RWPE1 (cell line): ENCODE measurements around the gene ST14.
A peak's percentile ranks its signal among the peaks of the same experiment; 100 is the strongest.

Source experiments
- CTCF ChIA-PET: fragments of 350-600 bp; sonication (Branson Sonifier 250); formaldehyde crosslinking; extraction: SDS; loops from one replicate; lab custom pipeline; 2021; lab: Yijun Ruan, JAX
- POLR2A ChIA-PET: fragments of 400-600 bp; formaldehyde crosslinking; extraction: SDS; loops from one replicate; lab custom pipeline; 2020; ENCODE audit warnings: antibody characterized with exemption; ENCODE audit not compliant: low non-redundant PET; lab: Yijun Ruan, JAX
- DNase-seq: peaks from one replicate; pipeline ENCODE4 v3.0.0; 2012; ENCODE audit warnings: low spot score
- H3K27ac ChIP-seq: fragments of 450-650 bp; 2 replicates; pipeline ENCODE4 v1.5.1; 2017
- TF ChIP-seq, protein P1 (sequence below): fragments of 450-650 bp; conservative IDR thresholded peaks from 2 replicates; pipeline ENCODE4 v1.5.1; 2017; ENCODE audit warnings: low read depth, mild to moderate bottlenecking

ST14 gene

DNA sequence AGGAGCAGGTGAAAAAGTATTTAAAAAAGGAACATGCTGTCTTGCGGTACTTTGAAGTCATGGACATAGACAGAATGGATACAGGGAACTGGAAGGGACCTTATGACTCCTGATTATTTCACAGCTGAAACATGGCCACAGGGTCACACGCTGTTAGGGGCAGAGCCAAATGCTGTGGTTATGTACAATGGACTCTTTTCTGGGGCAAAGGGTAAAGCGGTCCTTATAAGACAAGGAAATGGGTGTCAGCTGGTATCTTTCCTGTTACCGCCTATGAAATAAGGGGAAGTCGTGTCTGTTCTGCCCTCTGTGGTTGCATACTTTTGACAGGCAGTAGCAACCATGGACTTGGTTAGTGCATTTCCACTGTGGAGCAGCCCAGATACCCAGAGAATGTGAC lies 12.8 kb upstream of the ST14 start:
- CTCF ChIA-PET, result interaction anchor here (0.5 to 1.8 kb wide), 16 partner anchors 8 to 290 kb away, joined by 3 to 14 read pairs (median 5); partner anchors contain the start of gene ST14
- TF ChIP-seq, protein P1, sequence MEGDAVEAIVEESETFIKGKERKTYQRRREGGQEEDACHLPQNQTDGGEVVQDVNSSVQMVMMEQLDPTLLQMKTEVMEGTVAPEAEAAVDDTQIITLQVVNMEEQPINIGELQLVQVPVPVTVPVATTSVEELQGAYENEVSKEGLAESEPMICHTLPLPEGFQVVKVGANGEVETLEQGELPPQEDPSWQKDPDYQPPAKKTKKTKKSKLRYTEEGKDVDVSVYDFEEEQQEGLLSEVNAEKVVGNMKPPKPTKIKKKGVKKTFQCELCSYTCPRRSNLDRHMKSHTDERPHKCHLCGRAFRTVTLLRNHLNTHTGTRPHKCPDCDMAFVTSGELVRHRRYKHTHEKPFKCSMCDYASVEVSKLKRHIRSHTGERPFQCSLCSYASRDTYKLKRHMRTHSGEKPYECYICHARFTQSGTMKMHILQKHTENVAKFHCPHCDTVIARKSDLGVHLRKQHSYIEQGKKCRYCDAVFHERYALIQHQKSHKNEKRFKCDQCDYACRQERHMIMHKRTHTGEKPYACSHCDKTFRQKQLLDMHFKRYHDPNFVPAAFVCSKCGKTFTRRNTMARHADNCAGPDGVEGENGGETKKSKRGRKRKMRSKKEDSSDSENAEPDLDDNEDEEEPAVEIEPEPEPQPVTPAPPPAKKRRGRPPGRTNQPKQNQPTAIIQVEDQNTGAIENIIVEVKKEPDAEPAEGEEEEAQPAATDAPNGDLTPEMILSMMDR, result no peak
- POLR2A ChIA-PET, result interaction anchor here (1.0 to 1.2 kb wide), 2 partner anchors 13 to 143 kb away, joined by 3 to 5 read pairs; partner anchors contain the start of gene ST14
- no peak for DNase-seq
- peak overlapping the region; percentile 49; the same call in 1 of the 2 replicates for H3K27ac ChIP-seq

DNA sequence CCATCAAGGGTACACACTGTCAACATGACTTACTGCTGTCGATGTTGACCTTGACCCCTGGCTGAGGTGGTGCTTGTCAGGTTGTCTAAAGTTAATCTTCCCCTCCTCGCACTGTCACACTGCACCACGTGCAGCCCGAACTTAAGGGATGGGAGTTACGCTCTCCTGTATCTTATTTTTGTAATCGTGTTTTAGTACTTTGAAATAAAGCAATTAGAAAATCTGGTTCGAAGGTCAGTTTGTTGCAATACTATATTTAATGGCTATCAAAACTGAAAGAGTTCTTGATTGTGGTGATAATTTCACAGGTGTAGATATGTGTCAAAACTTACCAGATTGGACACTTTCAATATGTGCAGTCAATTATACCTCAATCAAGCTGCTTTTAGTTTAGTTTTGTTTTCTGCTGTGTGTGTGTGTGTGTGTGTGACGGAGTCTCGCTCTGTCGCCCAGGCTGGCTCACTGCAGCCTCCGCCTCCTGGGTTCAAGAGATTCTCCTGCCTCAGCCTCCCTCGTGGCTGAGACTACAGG lies 10.7 kb upstream of the ST14 start:
- TF ChIP-seq, protein P1, result no peak
- CTCF ChIA-PET, result interaction anchor here (0.6 kb wide), 2 partner anchors 10 to 220 kb away, joined by 3 read pairs; no protein-coding TSS in a partner anchor
- POLR2A ChIA-PET, result no interaction called here
- DNase-seq, result no peak
- H3K27ac ChIP-seq, result no peak overlapping the region

DNA sequence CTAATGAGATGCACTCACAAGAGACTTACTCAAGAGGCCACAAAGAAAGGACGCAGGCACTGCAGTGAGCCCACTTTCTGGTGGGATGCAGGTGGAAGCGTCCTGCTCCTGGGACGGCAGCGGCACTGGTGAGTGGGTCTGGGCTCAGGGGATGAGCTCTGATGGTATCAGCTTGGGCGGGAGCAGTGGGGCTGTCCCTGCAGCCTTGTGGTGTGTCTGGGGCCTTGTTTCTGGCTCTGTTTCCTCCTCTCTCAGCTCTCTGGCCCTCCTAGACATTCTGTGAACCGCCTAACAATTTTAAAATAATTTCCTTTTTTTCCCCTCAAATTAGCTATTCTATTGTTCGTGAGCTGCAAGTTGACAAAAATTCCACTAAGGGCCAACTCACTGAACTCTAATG lies 8.8 kb upstream of the ST14 start:
- POLR2A ChIA-PET, result interaction anchor here (0.8 kb wide), 1 partner anchor 9 kb away, joined by 4 read pairs; the partner anchor contains the start of gene ST14
- CTCF ChIA-PET, result interaction anchor here (0.6 to 0.7 kb wide), 3 partner anchors 19 to 1342 kb away, joined by 3 to 4 read pairs (median 3); no protein-coding TSS in a partner anchor
- TF ChIP-seq, protein P1, result no peak
- no peak overlapping the region for H3K27ac ChIP-seq
- DNase-seq, result no peak

DNA sequence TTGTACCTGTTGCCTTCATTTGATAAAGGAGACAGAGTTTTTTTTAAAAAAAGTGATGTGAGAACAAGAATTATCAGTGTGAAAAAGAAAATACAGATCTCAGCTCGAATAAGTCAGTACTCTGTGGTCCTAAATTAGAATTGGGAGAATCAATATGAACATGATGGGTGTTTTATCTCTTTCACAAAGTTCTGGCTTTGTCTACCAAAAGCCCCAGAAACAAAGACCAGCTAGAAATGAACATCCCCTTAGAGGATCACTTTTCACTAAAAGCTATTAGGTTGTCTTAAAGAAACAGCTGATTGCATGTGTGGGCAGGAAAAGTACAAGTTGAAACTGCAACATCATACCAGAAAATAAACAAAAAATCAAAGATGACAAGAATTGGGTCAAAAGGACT lies 8.4 kb upstream of the ST14 start:
- ChIA-PET POLR2A (interaction anchor here (0.8 kb wide), 1 partner anchor 9 kb away, joined by 4 read pairs; the partner anchor contains the start of gene ST14), CTCF (interaction anchor here (0.6 to 0.7 kb wide), 3 partner anchors 19 to 1343 kb away, joined by 3 to 4 read pairs (median 3); no protein-coding TSS in a partner anchor)
- H3K27ac ChIP-seq, result no peak overlapping the region
- DNase-seq, result no peak
- TF ChIP-seq, protein P1, result no peak

DNA sequence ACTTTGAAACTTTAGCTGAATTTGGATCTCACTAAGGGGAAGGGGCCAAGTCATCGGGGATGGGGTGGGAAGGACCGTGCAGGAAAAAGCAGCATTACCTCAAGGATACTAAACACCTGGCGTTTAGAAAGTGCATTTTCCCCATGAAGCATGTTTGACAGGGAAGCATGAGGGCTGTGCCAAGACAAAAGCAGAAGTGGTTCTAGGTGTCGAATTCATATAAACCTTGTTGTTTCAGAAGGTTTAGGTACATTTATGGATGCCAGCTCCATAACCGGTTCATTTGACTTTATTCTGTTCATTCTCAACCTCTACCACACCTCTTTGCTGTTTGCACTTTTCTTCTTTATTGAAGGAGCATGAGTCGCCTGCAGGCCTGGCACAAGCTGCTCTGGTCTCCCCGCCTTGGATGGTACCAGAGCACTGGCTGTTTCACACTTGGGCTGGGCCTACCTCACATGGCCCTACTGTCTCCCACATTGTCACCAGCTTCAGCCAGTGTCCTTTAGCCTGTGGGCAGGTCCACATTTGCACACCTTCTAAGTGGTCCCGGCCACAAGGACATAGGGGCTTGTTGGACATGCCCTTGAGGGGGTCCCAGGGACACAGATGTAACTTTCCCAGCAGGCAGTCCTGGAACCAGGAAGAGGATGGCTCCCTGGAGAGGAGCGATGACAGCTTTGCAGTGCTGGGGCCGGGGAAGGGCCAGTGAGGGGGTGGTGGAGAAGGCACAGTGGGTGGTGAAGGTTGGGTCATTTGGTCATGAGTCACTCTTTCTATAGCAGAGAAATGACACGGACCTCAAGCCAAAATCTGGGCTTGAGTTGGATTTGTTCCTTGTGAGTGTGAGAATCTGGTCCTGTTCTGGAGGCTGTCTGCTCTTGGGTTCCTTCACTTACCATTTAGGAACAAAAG lies 3.2 kb upstream of the ST14 start:
- ChIA-PET CTCF (interaction anchor here (0.6 kb wide), 4 partner anchors 10 to 175 kb away, joined by 3 to 4 read pairs (median 4); no protein-coding TSS in a partner anchor), POLR2A (no interaction called here)
- TF ChIP-seq, protein P1, result no peak
- no peak for DNase-seq
- no peak overlapping the region for H3K27ac ChIP-seq

DNA sequence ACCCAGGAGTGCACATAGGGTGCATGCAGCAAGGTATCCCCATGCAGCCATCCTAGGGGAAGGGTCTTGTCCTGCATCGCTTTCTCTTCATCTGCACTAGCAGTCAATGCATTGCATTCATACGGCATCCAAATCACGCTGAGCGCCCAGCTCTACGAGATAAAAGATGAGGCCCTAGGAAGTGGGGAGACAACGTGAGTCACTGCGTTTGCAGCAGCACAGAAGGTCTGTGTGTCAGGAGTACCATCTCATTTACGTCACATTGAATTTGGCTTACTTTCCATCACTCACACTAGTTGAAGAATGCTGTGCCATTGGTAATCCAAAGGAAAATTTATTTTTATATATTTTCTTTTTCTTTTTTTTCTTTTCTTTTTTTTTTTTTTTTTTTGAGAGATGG lies 2.5 kb upstream of the ST14 start:
- ChIA-PET CTCF (interaction anchor here (0.6 kb wide), 1 partner anchor 11 kb away, joined by 4 read pairs; no protein-coding TSS in a partner anchor), POLR2A (no interaction called here)
- no peak for DNase-seq
- TF ChIP-seq, protein P1, result no peak
- no peak overlapping the region for H3K27ac ChIP-seq
